ENCODE results near the gene TTI1. TPM values are rescaled to one million over a fixed set of nuclear protein-coding genes. Genes with fewer than 3 reads are reported as not detected.

TTI1 gene
- total and polyA plus RNA-seq, 8 donors: 3.1 to 27.2 (median 6.7) TPM

DNA sequence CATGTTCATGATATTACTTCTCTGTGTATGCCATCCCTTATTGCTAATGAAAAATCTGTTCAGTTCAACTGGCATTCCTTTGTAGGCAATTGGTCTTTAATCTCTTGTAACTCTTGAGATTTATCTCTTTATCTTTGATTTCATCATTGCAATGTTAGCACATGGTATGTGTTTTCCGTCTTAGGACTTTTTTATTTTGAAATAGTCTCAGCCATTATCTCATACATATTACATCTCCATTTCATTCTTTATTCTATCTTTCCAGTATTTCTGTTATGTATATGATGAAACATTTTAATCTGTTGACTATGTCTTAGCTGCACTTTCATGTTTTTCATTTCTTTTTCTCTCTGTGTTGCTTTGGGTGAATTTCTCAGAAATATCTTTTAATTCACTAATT, 72.2 kb downstream of the TTI1 start:
- H3K27me3 ChIP-seq: no peaks in the 10 kb centered on the region
- no peak overlapping the region for H3K27ac ChIP-seq
- H3K36me3 ChIP-seq: no peaks in the 10 kb centered on the region
- no peak for TF ChIP-seq EP300 (IDR thresholded peaks at IDR 0.05)
- no peak for TF ChIP-seq POLR2A (IDR thresholded peaks at IDR 0.05)
- TF ChIP-seq CTCF (IDR thresholded peaks at IDR 0.05): no peak
- no peak for TF ChIP-seq POLR2AphosphoS5 (IDR thresholded peaks at IDR 0.05)
- DNase-seq: no peak
- H3K9me3 ChIP-seq: peaks cover 0 to 16% (median 0%) of the 10 kb centered on the region in 4 donors
- 65 to 87% (median 80%) methylated on average over 1 of the region's 1 CpG for WGBS, 5 donors
- intact Hi-C loops (cut with DNase I; ENCODE audit: low total_unique reads): no loop called here
- no peaks in the 10 kb centered on the region for H3K4me1 ChIP-seq
- no peak overlapping the region for H3K4me3 ChIP-seq

DNA sequence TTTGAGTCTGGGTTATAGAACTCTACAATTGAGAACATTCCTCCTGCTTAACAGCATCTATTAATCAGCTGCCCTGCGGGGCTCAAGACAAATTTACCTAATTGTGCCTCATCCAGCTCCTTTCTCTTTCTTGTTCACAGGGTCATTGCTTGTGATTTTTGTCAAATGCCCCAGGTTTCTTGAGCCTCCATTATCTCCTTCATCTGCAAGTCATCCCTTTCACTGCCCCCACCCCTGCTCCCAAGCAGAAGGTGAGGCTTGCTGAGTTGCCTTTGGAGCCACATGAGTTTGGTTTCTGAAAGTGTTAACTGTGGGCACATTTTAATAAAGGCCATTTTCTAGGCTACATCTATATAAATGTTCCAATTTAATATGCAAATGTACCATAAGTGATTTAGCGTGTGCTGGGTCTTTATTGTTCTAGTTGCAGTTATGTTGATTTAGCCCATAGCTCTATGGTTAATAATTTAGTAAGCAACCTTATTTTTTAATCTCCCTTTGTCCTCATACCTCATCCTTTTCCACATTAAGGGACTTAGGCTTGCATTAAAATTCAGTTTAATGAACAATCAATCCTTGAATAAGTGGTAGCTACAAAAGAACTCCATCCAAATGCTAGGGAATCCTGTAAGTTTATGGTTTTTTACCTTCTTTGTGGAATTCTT, 74.3 kb downstream of the TTI1 start:
- H3K9me3 ChIP-seq: peaks cover 0 to 16% (median 0%) of the 10 kb centered on the region in 4 donors
- H3K27ac ChIP-seq: no peak overlapping the region
- H3K4me3 ChIP-seq: no peak overlapping the region
- intact Hi-C loops (cut with DNase I; ENCODE audit: low total_unique reads): no loop called here
- H3K36me3 ChIP-seq: no peaks in the 10 kb centered on the region
- no peaks in the 10 kb centered on the region for H3K4me1 ChIP-seq
- H3K27me3 ChIP-seq: no peaks in the 10 kb centered on the region
- DNase-seq: no peak
- TF ChIP-seq CTCF (IDR thresholded peaks at IDR 0.05) (no peak), EP300 (IDR thresholded peaks at IDR 0.05) (no peak), POLR2AphosphoS5 (IDR thresholded peaks at IDR 0.05) (no peak), POLR2A (IDR thresholded peaks at IDR 0.05) (no peak)
- 79 to 95% (median 91%) methylated on average over 2 of the region's 2 CpGs for WGBS, 5 donors

DNA sequence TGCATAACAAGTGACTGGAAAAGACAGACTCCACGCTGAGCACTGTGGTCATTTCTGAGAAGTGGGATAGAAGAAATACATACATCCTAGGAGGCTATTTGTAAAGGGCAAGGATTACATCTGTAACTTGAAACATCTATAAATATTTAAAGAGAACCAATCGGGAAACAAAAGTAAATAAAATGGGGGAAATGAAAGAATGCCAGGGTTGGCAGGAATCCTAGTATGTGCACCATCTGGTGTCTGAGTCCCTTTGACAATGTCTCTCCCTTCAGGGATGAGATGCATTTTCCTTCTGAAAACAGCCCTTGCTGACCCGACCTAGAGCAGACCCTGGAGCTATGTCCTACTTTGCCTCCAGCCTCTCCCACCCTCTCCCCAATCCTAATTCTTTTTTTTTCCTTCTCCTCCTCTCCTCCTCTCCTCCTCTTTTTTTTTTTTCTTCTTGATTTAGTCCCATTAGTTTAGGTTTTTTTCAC, 77.1 kb downstream of the TTI1 start:
- no peaks in the 10 kb centered on the region for H3K36me3 ChIP-seq
- no peaks in the 10 kb centered on the region for H3K4me1 ChIP-seq
- peaks cover 0 to 16% (median 0%) of the 10 kb centered on the region in 4 donors for H3K9me3 ChIP-seq
- no peak overlapping the region for H3K4me3 ChIP-seq
- 13 to 27% (median 24%) methylated on average over 3 of the region's 3 CpGs for WGBS, 5 donors
- H3K27me3 ChIP-seq: no peaks in the 10 kb centered on the region
- TF ChIP-seq POLR2A (IDR thresholded peaks at IDR 0.05) (no peak), EP300 (IDR thresholded peaks at IDR 0.05) (no peak), CTCF (IDR thresholded peaks at IDR 0.05) (no peak), POLR2AphosphoS5 (IDR thresholded peaks at IDR 0.05) (no peak)
- no peak for DNase-seq
- no peak overlapping the region for H3K27ac ChIP-seq
- intact Hi-C loops (cut with DNase I; ENCODE audit: low total_unique reads): no loop called here

- Histone ChIP-seq H3K36me3 (no peaks in the 10 kb centered on the region), H3K27me3 (no peaks in the 10 kb centered on the region), H3K27ac (no peak overlapping the region), H3K4me1 (no peaks in the 10 kb centered on the region), H3K4me3 (no peak overlapping the region), H3K9me3 (peaks cover 0 to 14% (median 0%) of the 10 kb centered on the region in 4 donors)
- DNase-seq: no peak
- 81 to 90% (median 86%) methylated on average over 7 of the region's 7 CpGs for WGBS, 5 donors
- no peak for TF ChIP-seq POLR2AphosphoS5 (IDR thresholded peaks at IDR 0.05)
- TF ChIP-seq CTCF (IDR thresholded peaks at IDR 0.05): no peak
- no peak for TF ChIP-seq POLR2A (IDR thresholded peaks at IDR 0.05)
- TF ChIP-seq EP300 (IDR thresholded peaks at IDR 0.05): no peak
- intact Hi-C loops (cut with DNase I; ENCODE audit: low total_unique reads): no loop called here
These were observed 77.7 kb downstream of the TTI1 start for GRCh38 chr20:37955511-37955910.

All from stomach (tissue), 9 donors.